ENCODE results near the gene CDK15. TPM values are rescaled to one million over a fixed set of nuclear protein-coding genes. Genes with fewer than 3 reads are reported as not detected.
"Not testable (repeated sequence)": the region's sequence is repeated elsewhere in the genome, so short reads cannot be mapped to it uniquely, and the experiment has no call there.

The CDK15 gene
- total RNA-seq, 1 experiment from 2014 or later = 4.8 TPM

GRCh38 chr2:201842131-201842860 is 36.0 kb downstream of the CDK15 start:
- H3K4me1 ChIP-seq (ENCODE audit: control insufficient read depth, insufficient read depth, low read length) = no peaks in the 10 kb centered on the region
- ATAC-seq (no peak), DNase-seq (ENCODE audit: low read depth, low spot score) (no peak)
- H3K27me3 ChIP-seq (ENCODE audit: control insufficient read depth, insufficient read depth, low read length) = no peaks in the 10 kb centered on the region
- TF ChIP-seq SIN3A (IDR thresholded peaks at IDR 0.05; ENCODE audit: borderline replicate concordance, insufficient read depth, low read depth, low read length) (no peak), POLR2AphosphoS5 (IDR thresholded peaks at IDR 0.05; ENCODE audit: low read depth, low read length) (no peak), REST (IDR thresholded peaks at IDR 0.05; ENCODE audit: insufficient read depth in 1 of 2, low read depth in 2 of 2, low read length in 1 of 2) (no peak), CTCF (IDR thresholded peaks at IDR 0.05) (no peak), TCF7L2 (IDR thresholded peaks at IDR 0.05; ENCODE audit: low read depth, low read length) (no peak)
- in situ Hi-C loops (cut with HindIII; ENCODE audit: low pct_unique_long_range_greater_than_20kb, low sequenced_read_pairs) = no loop called here
- no peak overlapping the region for H3K4me3 ChIP-seq (ENCODE audit: low read depth in 2 of 2, low read length in 2 of 2)
- peaks cover 14% of the 10 kb centered on the region; the same call in 1 of the 2 replicates for H3K9me3 ChIP-seq (ENCODE audit: control insufficient read depth, insufficient read depth, low read depth, low read length)
- ChIA-PET CTCF (no interaction called here), POLR2A (no interaction called here)
- intact Hi-C loops (cut with micrococcal nuclease; ENCODE audit: unreplicated experiment) = no loop called here
- H3K36me3 ChIP-seq (ENCODE audit: control insufficient read depth, insufficient read depth, low read length) = no peaks in the 10 kb centered on the region
- no TSS peak for BruUV-seq (replicated peaks)
- no peak overlapping the region for H3K27ac ChIP-seq (ENCODE audit: low read length)

- DNase-seq (ENCODE audit: low read depth, low spot score); H3K36me3 ChIP-seq (ENCODE audit: control insufficient read depth, insufficient read depth, low read length); H3K27me3 ChIP-seq (ENCODE audit: control insufficient read depth, insufficient read depth, low read length); ATAC-seq; H3K4me3 ChIP-seq (ENCODE audit: low read depth in 2 of 2, low read length in 2 of 2); CTCF ChIA-PET; H3K4me1 ChIP-seq (ENCODE audit: control insufficient read depth, insufficient read depth, low read length); in situ Hi-C loops (cut with HindIII; ENCODE audit: low pct_unique_long_range_greater_than_20kb, low sequenced_read_pairs); BruUV-seq (replicated peaks); intact Hi-C loops (cut with micrococcal nuclease; ENCODE audit: unreplicated experiment); H3K27ac ChIP-seq (ENCODE audit: low read length); POLR2A ChIA-PET: not testable (repeated sequence)
- peaks cover 14% of the 10 kb centered on the region; the same call in 1 of the 2 replicates for H3K9me3 ChIP-seq (ENCODE audit: control insufficient read depth, insufficient read depth, low read depth, low read length)
These were observed 38.6 kb downstream of the CDK15 start for GRCh38 chr2:201844922-201845321.

GRCh38 chr2:201847481-201847880 is 41.1 kb downstream of the CDK15 start:
- CTCF ChIA-PET = no interaction called here
- in situ Hi-C loops (cut with HindIII; ENCODE audit: low pct_unique_long_range_greater_than_20kb, low sequenced_read_pairs) = no loop called here
- no TSS peak for BruUV-seq (replicated peaks)

More at GRCh38 chr2:201847481-201847880, 41.1 kb downstream of the CDK15 start:
- ATAC-seq = no peak
- Histone ChIP-seq H3K9me3 (ENCODE audit: control insufficient read depth, insufficient read depth, low read depth, low read length) (no peaks in the 10 kb centered on the region), H3K27me3 (ENCODE audit: control insufficient read depth, insufficient read depth, low read length) (no peaks in the 10 kb centered on the region), H3K4me3 (ENCODE audit: low read depth in 2 of 2, low read length in 2 of 2) (no peak overlapping the region), H3K36me3 (ENCODE audit: control insufficient read depth, insufficient read depth, low read length) (no peaks in the 10 kb centered on the region), H3K27ac (ENCODE audit: low read length) (no peak overlapping the region), H3K4me1 (ENCODE audit: control insufficient read depth, insufficient read depth, low read length) (no peaks in the 10 kb centered on the region)
- DNase-seq (ENCODE audit: low read depth, low spot score) = no peak
- POLR2A ChIA-PET = no interaction called here
- intact Hi-C loops (cut with micrococcal nuclease; ENCODE audit: unreplicated experiment) = no loop called here
- TF ChIP-seq REST (IDR thresholded peaks at IDR 0.05; ENCODE audit: insufficient read depth in 1 of 2, low read depth in 2 of 2, low read length in 1 of 2) (no peak), CTCF (IDR thresholded peaks at IDR 0.05) (no peak), POLR2AphosphoS5 (IDR thresholded peaks at IDR 0.05; ENCODE audit: low read depth, low read length) (no peak), SIN3A (IDR thresholded peaks at IDR 0.05; ENCODE audit: borderline replicate concordance, insufficient read depth, low read depth, low read length) (no peak)

Measured in Panc1 (cell line).